HG03025 (cell line): ENCODE results near the gene RUBCN.
"Not testable (repeated sequence)": the region's sequence is repeated elsewhere in the genome, so short reads cannot be mapped to it uniquely, and the experiment has no call there.

Experiments used
- ATAC-seq: cut with Tn5 transposase; IDR thresholded peaks from one replicate; pipeline ENCODE4 v1.9.1; 2021; ENCODE audit warnings: mild to moderate bottlenecking, moderate library complexity; ENCODE audit not compliant: unreplicated experiment, low FRiP score

Gene RUBCN

DNA sequence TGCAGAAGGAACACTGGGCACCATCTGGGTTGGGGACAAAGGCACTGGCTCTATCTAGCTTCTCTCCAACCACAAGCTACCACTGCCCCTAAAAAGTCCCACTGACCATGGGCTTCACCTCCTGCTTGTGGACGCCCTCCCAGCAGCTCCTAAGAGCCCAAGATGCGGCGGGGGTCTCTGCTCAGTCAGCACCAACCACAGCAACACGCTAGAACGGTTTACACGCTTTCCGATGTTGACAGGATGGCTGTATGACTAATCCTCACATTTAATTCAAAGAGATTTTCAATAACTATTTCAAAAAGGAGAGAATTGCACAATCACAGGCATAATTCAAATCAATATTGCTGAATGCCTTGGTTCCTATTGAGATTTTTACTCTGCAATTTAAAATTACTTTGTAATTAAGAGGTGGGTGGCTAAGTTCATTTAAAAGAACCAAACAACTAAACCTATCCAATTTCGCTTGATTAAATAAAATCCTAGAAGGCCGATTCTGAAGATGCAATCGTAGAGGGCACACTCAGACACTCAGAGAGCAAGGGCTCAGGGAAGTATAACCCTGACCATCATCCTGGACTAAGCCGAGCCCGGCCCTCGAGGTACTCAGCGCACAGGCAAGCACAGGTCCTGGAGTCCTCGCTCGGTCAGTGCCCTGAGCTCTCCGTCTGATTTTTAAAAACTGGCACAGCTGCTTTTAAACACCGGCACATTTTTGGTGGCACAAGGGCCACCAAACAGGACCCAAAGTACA lies 110.1 kb downstream of the RUBCN start:
- ATAC-seq, result not testable (repeated sequence)

DNA sequence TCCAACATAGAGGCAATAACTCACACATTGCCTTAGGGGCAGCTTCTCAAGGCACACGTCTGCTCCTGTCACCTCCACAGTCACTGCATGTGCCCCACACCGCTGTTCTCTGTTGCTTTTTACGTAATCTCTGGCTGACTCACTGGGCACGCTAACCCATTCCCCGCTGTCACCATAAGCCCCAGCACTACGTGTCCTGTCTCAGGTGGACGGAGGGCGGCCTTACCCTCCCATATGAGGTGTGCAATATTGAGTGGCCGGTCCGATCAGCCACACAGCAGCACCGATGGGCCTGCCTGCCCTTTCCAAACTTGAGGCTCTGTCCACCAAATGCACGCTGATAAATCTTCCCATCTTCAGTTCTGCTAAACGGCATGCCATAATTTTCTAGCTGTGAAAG lies 115.2 kb downstream of the RUBCN start:
- ATAC-seq, result not testable (repeated sequence)
